KOPT-K1 (cell line): ENCODE results near the gene HPS6.
"Not testable (repeated sequence)": the region's sequence is repeated elsewhere in the genome, so short reads cannot be mapped to it uniquely, and the experiment has no call there.

Source experiments
- H3K27ac ChIP-seq: fragments of 200-600 bp; sonication (generic); 2 replicates; pipeline ENCODE4 v1.5.1; 2016; ENCODE audit warnings: antibody characterized with exemption, mild to moderate bottlenecking, low read depth, low read length; ENCODE audit not compliant: poor library complexity, severe bottlenecking
- H3K36me3 ChIP-seq: fragments of 200-600 bp; sonication (generic); 2 replicates; pipeline ENCODE4 v1.5.1; 2017; ENCODE audit warnings: antibody characterized with exemption, mild to moderate bottlenecking, low read length, moderate library complexity; ENCODE audit not compliant: insufficient read depth
- H3K9me3 ChIP-seq: fragments of 200-600 bp; sonication (generic); 2 replicates; pipeline ENCODE4 v1.5.1; 2017; ENCODE audit warnings: antibody characterized with exemption, low read length, mild to moderate bottlenecking; ENCODE audit not compliant: insufficient read depth, poor library complexity, severe bottlenecking

HPS6 gene

GRCh38 chr10:102064868-102065560, at the start of gene HPS6:
Gene HPS6, plus strand, starts transcription at chr10:102065349. Its CDS starts 126 bp downstream, at chr10:102065475.
- Histone ChIP-seq H3K9me3 (no peaks in the 10 kb centered on the region), H3K36me3 (peaks cover 27% of the 10 kb centered on the region), H3K27ac (peak within 1 kb of the TSS; percentile 69)

GRCh38 chr10:102016416-102016815, 48.7 kb upstream of the HPS6 start:
- H3K36me3 ChIP-seq, result peaks cover 60% of the 10 kb centered on the region
- peaks cover 6% of the 10 kb centered on the region for H3K9me3 ChIP-seq
- H3K27ac ChIP-seq, result no peak overlapping the region

- Histone ChIP-seq H3K36me3 (peaks cover 56% of the 10 kb centered on the region), H3K27ac (no peak overlapping the region), H3K9me3 (peaks cover 6% of the 10 kb centered on the region)
These were observed 47.9 kb upstream of the HPS6 start for GRCh38 chr10:102017295-102017694.

- Histone ChIP-seq H3K36me3 (peaks cover 67% of the 10 kb centered on the region), H3K27ac (no peak overlapping the region), H3K9me3 (peaks cover 6% of the 10 kb centered on the region)
These were observed 44.2 kb upstream of the HPS6 start for GRCh38 chr10:102020938-102021337.

GRCh38 chr10:102024799-102025198, 40.4 kb upstream of the HPS6 start:
- Histone ChIP-seq H3K36me3 (peaks cover 79% of the 10 kb centered on the region), H3K9me3 (peaks cover 6% of the 10 kb centered on the region), H3K27ac (no peak overlapping the region)

GRCh38 chr10:102027261-102027660, 37.9 kb upstream of the HPS6 start:
- H3K27ac ChIP-seq, result no peak overlapping the region
- H3K36me3 ChIP-seq, result peaks cover 86% of the 10 kb centered on the region
- no peaks in the 10 kb centered on the region for H3K9me3 ChIP-seq

- H3K36me3 ChIP-seq, result peaks cover 48% of the 10 kb centered on the region
- H3K9me3 ChIP-seq, result no peaks in the 10 kb centered on the region
- no peak overlapping the region for H3K27ac ChIP-seq
These were observed 31.4 kb upstream of the HPS6 start for GRCh38 chr10:102033787-102034186.

- H3K27ac ChIP-seq, H3K9me3 ChIP-seq: not testable (repeated sequence)
- H3K36me3 ChIP-seq, result peaks cover 46% of the 10 kb centered on the region
These were observed 29.3 kb upstream of the HPS6 start for GRCh38 chr10:102035807-102036206.

- H3K27ac ChIP-seq, result no peak overlapping the region
- H3K36me3 ChIP-seq, result peaks cover 23% of the 10 kb centered on the region
- H3K9me3 ChIP-seq, result no peaks in the 10 kb centered on the region
These were observed 26.7 kb upstream of the HPS6 start for GRCh38 chr10:102038410-102038809.

GRCh38 chr10:102040305-102041050, 24.7 kb upstream of the HPS6 start:
- Histone ChIP-seq H3K36me3 (peaks cover 16% of the 10 kb centered on the region), H3K9me3 (no peaks in the 10 kb centered on the region), H3K27ac (no peak overlapping the region)

GRCh38 chr10:102045292-102045691, 19.9 kb upstream of the HPS6 start:
- no peaks in the 10 kb centered on the region for H3K36me3 ChIP-seq
- H3K27ac ChIP-seq, result no peak overlapping the region
- H3K9me3 ChIP-seq, result no peaks in the 10 kb centered on the region

GRCh38 chr10:102046095-102046494, 19.1 kb upstream of the HPS6 start:
- Histone ChIP-seq H3K27ac (no peak overlapping the region), H3K9me3 (no peaks in the 10 kb centered on the region), H3K36me3 (no peaks in the 10 kb centered on the region)

GRCh38 chr10:102054881-102055646, 10.1 kb upstream of the HPS6 start:
- not testable (repeated sequence) for H3K36me3 ChIP-seq, H3K9me3 ChIP-seq
- H3K27ac ChIP-seq, result peak overlapping the region; percentile 74

- peak within 1 kb of the TSS; percentile 74 for H3K27ac ChIP-seq
- no peaks in the 10 kb centered on the region for H3K9me3 ChIP-seq
- no peaks in the 10 kb centered on the region for H3K36me3 ChIP-seq
These were observed 9.3 kb upstream of the HPS6 start, which contains the start of gene ARMH3 for GRCh38 chr10:102055647-102056419. Gene ARMH3, minus strand, starts transcription at chr10:102056173. Its CDS starts 16,059 bp downstream, at chr10:102040114.
